IPS-18c (cell line): ENCODE results near the gene RASA4B.
"Not testable (repeated sequence)": the region's sequence is repeated elsewhere in the genome, so short reads cannot be mapped to it uniquely, and the experiment has no call there.

Source experiments
- H3K4me3 ChIP-seq: 2 replicates; pipeline ENCODE4 v1.7.0; 2013; ENCODE audit warnings: low read depth, mild to moderate bottlenecking, low read length, moderate library complexity; ENCODE audit not compliant: insufficient read depth
- H3K9me3 ChIP-seq: one replicate; pipeline ENCODE4 v1.6.1; 2013; ENCODE audit warnings: mild to moderate bottlenecking, low read length, moderate library complexity; ENCODE audit not compliant: control insufficient read depth, insufficient read depth

The RASA4B gene

GRCh38 chr7:102517550-102518147 lies at the start of gene RASA4B:
RASA4B (minus strand) TSS chr7:102517777; CDS start chr7:102517710, 67 bp downstream.
- H3K9me3 ChIP-seq, H3K4me3 ChIP-seq: not testable (repeated sequence)

DNA sequence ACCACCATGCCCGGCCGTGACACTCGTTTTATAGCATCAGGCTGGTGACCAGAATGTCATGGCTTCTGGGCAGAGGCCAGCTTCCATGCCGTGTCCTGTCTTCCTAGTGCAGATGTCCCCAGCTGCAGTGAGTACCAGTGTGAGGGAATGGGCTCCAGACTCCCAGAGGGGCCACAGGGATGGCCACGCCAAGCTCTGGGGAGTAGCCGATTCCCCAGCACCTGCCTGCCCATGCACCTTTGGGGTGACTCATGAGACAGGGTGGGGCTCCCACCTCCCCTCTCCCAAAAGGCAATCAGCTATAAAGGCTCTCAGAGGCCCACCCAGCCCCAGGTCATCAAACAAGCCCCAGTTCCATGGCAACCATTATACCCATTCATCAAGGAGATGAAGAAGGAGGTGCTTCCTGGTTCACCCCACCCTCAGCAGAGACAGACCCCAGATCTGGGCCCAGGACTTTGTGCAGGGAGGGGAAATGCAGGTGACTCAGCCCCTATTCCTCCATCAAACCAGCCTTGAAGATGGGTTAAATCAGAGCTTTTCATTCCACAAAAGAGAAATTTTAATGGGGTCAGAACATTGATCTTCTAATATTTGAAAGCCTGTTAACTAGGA lies 33.3 kb upstream of the RASA4B start, which contains the start of gene SPDYE2:
TSS of gene SPDYE2 (plus strand) at position 419 of the 615 bp plus-strand sequence. CDS start 2,030 bp downstream, outside the sequence.
- H3K4me3 ChIP-seq, H3K9me3 ChIP-seq: not testable (repeated sequence)

DNA sequence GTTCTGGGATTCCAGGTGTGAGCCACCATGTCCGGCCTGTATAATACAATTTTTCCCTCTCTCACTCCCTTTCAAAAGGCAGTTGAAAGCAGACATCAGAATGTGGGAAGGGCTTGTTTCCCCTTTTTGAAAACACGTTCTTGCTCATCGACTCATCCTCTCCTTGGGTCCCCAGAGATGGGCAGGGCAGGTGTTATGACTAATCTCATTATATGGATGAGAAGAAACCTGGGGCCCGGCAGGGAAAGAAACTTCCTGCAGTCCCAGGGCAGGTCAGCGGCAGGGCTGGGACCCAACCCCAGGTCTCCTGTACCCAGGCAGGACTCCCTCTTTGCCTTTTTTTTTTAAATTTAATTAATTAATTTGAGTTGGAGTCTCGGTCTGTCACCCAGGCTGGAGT lies 28.8 kb upstream of the RASA4B start:
- H3K4me3 ChIP-seq, H3K9me3 ChIP-seq: not testable (repeated sequence)

GRCh38 chr7:102545288-102545687 lies 27.7 kb upstream of the RASA4B start:
- not testable (repeated sequence) for H3K9me3 ChIP-seq, H3K4me3 ChIP-seq

GRCh38 chr7:102544372-102544771 lies 26.8 kb upstream of the RASA4B start:
- H3K9me3 ChIP-seq, H3K4me3 ChIP-seq: not testable (repeated sequence)

DNA sequence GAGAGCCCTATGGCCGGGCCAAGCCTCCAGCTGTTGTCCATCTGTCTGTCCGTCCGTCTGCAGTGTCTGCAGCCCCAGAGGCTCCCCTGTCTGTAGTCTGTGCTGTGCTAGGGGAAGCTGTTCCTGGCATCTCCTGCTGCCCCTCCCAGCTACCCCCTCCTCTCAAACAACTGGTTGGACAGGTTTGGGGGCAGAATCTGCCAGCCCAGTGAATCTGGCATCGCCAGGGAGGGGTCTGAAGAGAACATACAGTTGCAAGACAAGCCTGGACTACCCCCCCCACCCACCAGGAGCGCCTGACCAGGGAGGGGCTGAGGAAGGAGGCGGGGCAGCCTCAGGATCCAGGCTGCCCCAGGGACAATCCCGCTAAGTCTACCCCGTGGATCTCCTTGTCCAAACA lies 26.0 kb upstream of the RASA4B start, which contains the start of gene UPK3BL2:
TSS of gene UPK3BL2 (minus strand) at position 101 of the 400 bp plus-strand sequence. CDS start at position 41, 60 bp downstream.
- H3K9me3 ChIP-seq, H3K4me3 ChIP-seq: not testable (repeated sequence)

GRCh38 chr7:102542771-102543170 lies 25.2 kb upstream of the RASA4B start:
- H3K9me3 ChIP-seq, H3K4me3 ChIP-seq: not testable (repeated sequence)

GRCh38 chr7:102542083-102542482 lies 24.5 kb upstream of the RASA4B start:
- not testable (repeated sequence) for H3K9me3 ChIP-seq, H3K4me3 ChIP-seq

- not testable (repeated sequence) for H3K4me3 ChIP-seq, H3K9me3 ChIP-seq
These were observed 23.0 kb upstream of the RASA4B start for GRCh38 chr7:102540604-102541003.

DNA sequence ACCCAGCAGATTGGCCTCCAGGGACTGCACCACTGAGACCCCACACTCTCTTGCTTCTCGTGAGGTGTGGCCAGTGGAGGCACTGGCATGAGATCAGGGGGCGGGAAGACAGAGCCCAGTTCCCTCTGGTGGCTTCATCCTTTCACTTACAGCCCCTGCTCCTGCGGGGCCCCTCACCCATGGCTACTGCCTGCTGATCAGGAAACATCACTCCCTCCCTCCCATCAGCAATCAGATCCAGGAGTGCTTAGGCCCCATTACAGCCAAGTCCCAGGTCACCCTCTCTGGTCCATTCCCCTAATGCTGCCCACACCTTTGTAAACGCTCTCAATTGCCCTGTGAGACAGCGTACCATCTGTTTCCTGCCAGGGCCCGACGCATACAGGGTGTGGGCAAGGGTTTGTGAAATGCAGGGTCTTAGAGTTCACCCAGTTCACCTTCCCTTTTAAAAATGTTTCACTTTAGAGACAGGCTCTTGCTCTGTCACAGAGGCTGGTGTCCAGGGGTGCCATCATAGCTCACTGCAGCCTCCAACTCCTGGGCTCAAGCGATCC lies 17.6 kb upstream of the RASA4B start:
- not testable (repeated sequence) for H3K4me3 ChIP-seq, H3K9me3 ChIP-seq

- H3K4me3 ChIP-seq, H3K9me3 ChIP-seq: not testable (repeated sequence)
These were observed 14.6 kb upstream of the RASA4B start for GRCh38 chr7:102532127-102532526.

DNA sequence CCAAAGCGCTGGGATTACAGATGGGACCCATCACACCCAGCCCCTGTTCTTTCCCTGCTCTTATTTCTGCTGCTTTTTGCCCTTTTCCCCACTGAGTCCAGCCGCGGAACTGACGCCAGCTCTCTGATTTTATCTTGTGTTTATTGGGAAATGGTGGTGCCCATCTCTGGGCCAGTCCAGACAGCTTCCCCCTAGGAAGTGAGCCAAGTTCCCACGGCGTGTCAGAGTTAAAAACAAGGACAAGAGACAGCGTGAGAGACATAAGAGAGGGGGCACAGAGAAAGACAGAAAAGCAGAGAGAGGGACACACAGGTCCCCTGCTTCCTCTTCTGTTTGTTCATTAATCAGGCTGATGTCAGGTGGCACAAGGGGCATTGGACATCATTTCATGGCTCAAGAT lies 14.0 kb upstream of the RASA4B start:
- H3K4me3 ChIP-seq, H3K9me3 ChIP-seq: not testable (repeated sequence)

DNA sequence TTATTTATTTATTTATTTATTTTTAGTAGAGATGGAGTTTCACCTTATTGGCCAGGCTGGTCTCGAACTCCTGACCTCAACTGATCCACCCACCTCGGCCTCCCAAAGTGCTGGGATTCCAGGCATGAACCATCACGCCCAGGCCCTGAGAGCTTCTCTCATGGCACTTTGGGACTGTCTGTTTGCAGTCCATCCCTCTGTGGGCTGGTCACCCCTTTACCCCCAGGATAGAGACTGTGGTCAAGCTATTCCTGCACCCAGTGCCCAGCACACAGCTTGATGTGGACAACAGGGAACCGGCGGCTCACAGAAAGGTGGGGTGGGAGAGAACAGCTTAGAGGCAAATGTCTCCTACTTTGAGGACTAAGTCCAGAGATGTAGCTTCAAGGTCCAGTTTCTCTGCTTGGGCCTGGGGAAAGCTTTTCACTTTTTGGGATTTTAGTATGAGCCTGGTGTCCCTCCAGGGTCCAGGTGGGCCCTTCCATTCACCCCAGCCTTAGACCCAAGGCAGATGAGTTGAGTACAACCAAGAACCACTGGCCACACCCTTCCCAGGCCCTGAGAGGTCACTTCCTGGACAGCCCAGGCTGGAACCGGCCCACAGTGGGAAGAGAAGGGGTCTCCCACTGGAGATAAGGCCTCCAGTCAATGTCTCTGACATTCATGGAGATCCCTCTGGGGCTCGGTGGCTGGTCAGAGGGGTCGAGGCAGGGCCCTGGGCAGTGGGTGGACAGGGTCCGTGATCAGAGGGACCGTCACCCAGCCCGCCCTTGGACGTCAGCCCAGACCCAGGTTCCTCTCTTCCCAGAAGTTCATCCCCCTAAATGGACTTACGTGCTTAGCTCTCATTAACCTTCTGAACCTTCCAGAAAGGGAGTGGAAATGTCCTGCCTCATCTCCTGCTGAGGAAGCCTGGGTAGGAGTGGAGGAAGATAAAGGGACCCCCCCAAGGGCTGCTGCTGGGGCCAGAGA lies 10.5 kb upstream of the RASA4B start:
- not testable (repeated sequence) for H3K4me3 ChIP-seq, H3K9me3 ChIP-seq

GRCh38 chr7:102527182-102527581 lies 9.6 kb upstream of the RASA4B start:
- H3K4me3 ChIP-seq, H3K9me3 ChIP-seq: not testable (repeated sequence)

GRCh38 chr7:102524803-102525202 lies 7.2 kb upstream of the RASA4B start:
- not testable (repeated sequence) for H3K4me3 ChIP-seq, H3K9me3 ChIP-seq

DNA sequence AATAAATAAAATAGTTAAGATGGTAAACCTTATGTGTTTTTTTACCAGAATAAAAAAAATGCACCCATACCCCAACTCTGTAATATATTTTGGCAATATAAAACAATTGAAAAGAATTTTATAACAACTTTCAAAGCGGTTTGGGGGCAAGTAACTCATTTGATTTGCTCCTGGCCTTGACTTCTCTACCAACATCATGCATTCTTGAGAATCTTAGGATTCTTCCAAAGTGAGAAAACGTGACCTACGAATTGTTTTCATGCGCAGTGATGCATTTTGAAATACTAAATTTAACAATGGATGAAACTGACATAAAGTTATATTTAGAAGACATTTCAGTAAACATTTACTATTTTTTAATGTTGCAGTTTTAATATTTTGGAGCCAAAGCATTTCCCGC lies 3.2 kb upstream of the RASA4B start:
- H3K9me3 ChIP-seq, H3K4me3 ChIP-seq: not testable (repeated sequence)

- H3K9me3 ChIP-seq, H3K4me3 ChIP-seq: not testable (repeated sequence)
These were observed 626 bp downstream of the RASA4B start for GRCh38 chr7:102516951-102517350.

- not testable (repeated sequence) for H3K9me3 ChIP-seq, H3K4me3 ChIP-seq
These were observed 1.7 kb downstream of the RASA4B start for GRCh38 chr7:102515889-102516288.
